Panc1 (cell line): ENCODE measurements around the gene CDH23.

ENCODE experiments used
- CTCF ChIP-seq: fragments of 450-650 bp; IDR thresholded peaks from 2 replicates; pipeline ENCODE4 v1.5.1; 2017; ENCODE audit warnings: mild to moderate bottlenecking
- REST ChIP-seq, 2 experiments: IDR thresholded peaks; 2 replicates each; pipeline ENCODE4 v1.6.1; 2011 to 2012; ENCODE audit warnings: low read depth in 2 of 2, control low read depth in 1 of 2, low read length in 1 of 2, mild to moderate bottlenecking in 1 of 2, moderate library complexity in 1 of 2; ENCODE audit not compliant: insufficient read depth in 1 of 2

- TF ChIP-seq CTCF: no peak
- TF ChIP-seq REST (IDR thresholded peaks at IDR 0.05; ENCODE audit: insufficient read depth in 1 of 2, low read depth in 2 of 2, low read length in 1 of 2): no peak
Measured at GRCh38 chr10:71679425-71679824, 282.7 kb downstream of the CDH23 start.
